NCI-H510A treated with DMSO at 0.1 percent for 48 hours (cell line): ENCODE results near the gene PM20D2.
"Not testable (repeated sequence)": the region's sequence is repeated elsewhere in the genome, so short reads cannot be mapped to it uniquely, and the experiment has no call there.

Experiments
- DNase-seq: peaks from one replicate; lab custom pipeline; 2025; lab: John Stamatoyannopoulos, UW

PM20D2 gene

GRCh38 chr6:89145956-89146717 is at the start of gene PM20D2:
TSS of gene PM20D2 (plus strand) at chr6:89146055. CDS start at chr6:89146145, 90 bp downstream.
- DNase-seq = peak; percentile 52

- no peak for DNase-seq
Measured at GRCh38 chr6:89098461-89098860, 47.4 kb upstream of the PM20D2 start.

GRCh38 chr6:89100114-89100513 is 45.7 kb upstream of the PM20D2 start:
- DNase-seq = no peak

- no peak for DNase-seq
Measured at GRCh38 chr6:89110284-89110683, 35.6 kb upstream of the PM20D2 start.

- no peak for DNase-seq
Measured at GRCh38 chr6:89111933-89112332, 33.9 kb upstream of the PM20D2 start.

GRCh38 chr6:89116702-89117101 is 29.2 kb upstream of the PM20D2 start:
- DNase-seq = no peak

- DNase-seq = no peak
Measured at GRCh38 chr6:89117211-89118108, 28.4 kb upstream of the PM20D2 start, which contains the start of gene SRSF12. TSS of gene SRSF12 (minus strand) at chr6:89118071. CDS start at chr6:89117887, 184 bp downstream.

- no peak for DNase-seq
Measured at GRCh38 chr6:89118931-89119330, 26.9 kb upstream of the PM20D2 start.

- DNase-seq = no peak
Measured at GRCh38 chr6:89120371-89120770, 25.5 kb upstream of the PM20D2 start.

GRCh38 chr6:89121934-89122333 is 23.9 kb upstream of the PM20D2 start:
- no peak for DNase-seq

GRCh38 chr6:89122625-89123024 is 23.2 kb upstream of the PM20D2 start:
- DNase-seq = peak; percentile 9

- DNase-seq = not testable (repeated sequence)
Measured at GRCh38 chr6:89128256-89128671, 17.6 kb upstream of the PM20D2 start.

GRCh38 chr6:89131599-89131998 is 14.3 kb upstream of the PM20D2 start:
- DNase-seq = no peak

GRCh38 chr6:89132057-89132456 is 13.8 kb upstream of the PM20D2 start:
- peak; percentile 13 for DNase-seq

GRCh38 chr6:89133981-89134380 is 11.9 kb upstream of the PM20D2 start:
- no peak for DNase-seq

GRCh38 chr6:89134723-89135122 is 11.1 kb upstream of the PM20D2 start:
- no peak for DNase-seq

- DNase-seq = no peak
Measured at GRCh38 chr6:89138173-89138572, 7.7 kb upstream of the PM20D2 start.

- no peak for DNase-seq
Measured at GRCh38 chr6:89139509-89140346, 6.1 kb upstream of the PM20D2 start.

GRCh38 chr6:89140347-89141156 is 5.3 kb upstream of the PM20D2 start:
- DNase-seq = no peak

- DNase-seq = no peak
Measured at GRCh38 chr6:89144354-89144906, 1.4 kb upstream of the PM20D2 start.
